Hippocampal formation (tissue), 2 donors: ENCODE results near the gene AKAP6.

Experiments
- DNase-seq, 2 donors: peaks; one replicate each; lab custom pipeline; 2025; lab: John Stamatoyannopoulos, UW

AKAP6 gene

DNA sequence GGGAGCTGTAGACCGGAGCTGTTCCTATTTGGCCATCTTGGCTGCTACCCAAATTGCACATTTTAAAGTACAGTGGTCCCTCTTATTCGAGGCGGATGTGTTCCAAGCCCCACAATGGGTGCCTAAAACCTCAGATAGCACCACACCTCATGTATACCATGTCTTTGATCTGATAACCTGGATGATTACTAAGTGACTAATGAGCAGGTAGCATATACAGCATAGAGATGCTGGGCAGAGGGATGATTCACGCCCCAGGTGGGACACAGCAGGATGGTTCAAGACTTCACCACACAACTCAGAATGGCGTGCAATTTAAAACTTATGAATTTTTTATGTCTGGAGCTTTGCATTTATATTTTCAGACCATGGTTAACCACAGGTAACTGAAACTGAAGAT lies 255.0 kb downstream of the AKAP6 start:
- no peak for DNase-seq

DNA sequence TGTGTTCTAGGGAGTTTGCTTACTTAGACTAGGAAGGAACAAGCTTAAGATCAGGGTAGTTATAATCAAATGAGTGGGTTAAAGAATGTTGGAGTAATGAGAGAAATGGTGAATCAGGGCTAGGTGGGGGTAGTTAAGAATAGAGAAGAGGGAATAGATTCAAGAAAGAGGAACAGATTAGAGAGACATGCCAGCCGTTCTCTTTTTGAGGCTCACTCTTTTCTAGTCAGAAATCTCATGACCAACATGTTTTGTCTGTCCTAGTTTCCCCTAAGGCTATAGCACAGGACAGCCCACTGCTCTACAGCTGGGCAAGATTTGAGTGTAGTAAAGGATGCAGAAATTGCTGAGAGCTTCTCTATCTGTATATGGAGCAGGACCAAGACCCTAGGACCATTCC lies 258.4 kb downstream of the AKAP6 start:
- DNase-seq, result no peak

DNA sequence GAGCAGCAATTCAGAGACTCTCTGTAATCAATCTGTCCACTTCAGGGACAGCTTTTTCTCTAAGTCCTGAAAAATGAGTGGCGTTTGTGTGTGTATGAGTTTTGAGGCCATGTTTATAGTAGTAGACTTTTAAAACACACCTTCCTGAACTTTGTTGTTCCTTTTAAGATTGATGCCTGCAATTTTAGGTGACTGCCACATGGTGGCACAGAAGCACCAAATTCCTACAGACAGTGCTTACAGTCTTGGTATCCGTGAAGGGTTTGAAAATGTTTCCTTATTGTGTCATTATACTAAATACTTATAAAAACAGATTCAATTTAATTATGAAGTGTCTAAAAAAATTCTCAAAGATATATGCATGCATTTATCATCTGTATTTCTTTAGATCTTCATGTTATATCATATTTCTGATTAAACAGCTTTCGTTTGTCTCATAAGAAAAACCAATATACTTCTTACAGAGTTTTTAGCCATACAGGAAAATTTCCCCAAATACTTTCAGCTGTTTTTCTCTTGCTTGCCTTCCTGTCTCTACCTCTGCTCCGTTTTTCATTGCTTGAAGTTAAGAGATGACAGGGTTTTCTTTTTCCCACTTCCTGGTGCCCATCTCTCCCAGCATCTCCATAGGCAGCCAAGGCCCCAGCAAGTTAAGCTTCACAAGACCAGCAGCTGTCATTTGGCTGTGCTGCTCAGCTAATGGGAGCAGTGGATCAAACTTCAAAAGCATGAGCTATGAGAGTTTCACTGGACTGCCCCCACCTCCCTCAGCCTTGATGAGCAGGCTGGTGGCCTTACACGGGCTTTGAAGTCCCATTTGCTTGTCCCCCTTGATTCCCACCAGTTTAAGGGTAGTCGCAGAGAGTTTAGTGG lies 259.6 kb downstream of the AKAP6 start:
- no peak for DNase-seq

DNA sequence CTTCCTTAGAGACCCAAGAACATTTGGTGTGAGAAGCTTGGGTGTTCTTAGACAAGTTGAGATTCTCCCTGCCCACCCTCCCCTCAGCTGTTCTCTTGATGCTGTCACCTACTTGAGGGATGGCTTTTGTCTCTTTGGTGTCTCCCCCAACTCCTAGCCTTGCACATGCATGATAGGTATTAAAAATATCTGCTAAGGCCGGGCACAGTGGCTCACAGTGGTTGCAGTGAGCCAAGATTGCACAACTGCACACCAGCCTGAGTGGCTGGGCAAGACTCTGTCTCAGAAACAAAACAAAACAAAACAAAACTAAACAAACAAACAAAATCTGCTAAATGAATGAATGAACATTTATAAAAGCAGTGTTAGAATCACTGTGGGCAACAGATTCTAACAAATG lies 261.1 kb downstream of the AKAP6 start:
- DNase-seq, result no peak

DNA sequence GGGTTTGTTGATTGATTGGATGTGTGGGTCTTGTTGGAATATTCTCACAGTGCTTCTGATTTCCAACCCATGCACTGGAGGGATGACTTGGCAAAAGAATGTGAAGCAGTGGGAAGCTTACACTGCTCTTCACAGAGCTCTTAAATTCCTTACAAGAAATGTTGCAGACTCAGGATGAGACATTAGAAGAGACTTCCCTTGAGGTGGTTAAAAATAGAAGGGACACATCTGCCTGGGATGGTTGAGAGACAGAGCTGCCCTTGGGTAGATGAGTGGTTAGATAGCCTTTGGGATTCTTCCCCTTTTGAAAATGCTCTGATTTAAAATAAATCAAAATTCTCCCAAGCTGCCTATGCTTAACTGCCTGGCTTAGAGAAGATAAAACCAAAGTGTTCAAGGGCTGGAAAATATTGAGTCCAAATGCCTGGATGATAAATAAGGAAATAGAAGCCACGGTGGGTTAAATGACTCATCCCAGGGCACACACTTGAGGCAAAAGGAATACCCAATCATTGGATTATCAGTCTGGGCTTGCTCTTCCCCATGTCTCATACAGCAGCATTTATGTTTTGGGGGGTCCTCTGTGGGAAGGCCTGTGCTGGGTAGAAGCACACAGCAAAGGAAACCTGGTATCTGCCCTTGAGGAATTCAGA lies 264.3 kb downstream of the AKAP6 start:
- no peak for DNase-seq

DNA sequence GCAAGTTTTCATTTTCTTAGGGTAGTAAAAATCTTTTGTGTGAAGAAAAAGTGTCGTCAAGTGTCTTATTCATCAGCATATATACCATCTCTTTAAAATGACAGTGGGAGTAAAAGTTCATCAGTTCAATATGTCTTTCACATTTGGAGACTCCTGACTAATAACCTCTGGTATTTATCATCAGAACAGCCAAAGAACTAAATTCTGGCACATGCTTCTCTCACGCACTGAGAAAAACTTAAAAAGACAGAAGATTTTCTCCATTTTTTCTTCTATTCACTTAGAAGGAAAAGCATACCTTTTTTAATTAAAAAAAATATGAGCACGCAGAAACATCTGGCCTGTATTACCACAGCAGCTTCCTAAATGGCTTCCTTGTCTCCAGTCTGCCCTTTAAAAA lies 265.7 kb downstream of the AKAP6 start:
- DNase-seq, result no peak

DNA sequence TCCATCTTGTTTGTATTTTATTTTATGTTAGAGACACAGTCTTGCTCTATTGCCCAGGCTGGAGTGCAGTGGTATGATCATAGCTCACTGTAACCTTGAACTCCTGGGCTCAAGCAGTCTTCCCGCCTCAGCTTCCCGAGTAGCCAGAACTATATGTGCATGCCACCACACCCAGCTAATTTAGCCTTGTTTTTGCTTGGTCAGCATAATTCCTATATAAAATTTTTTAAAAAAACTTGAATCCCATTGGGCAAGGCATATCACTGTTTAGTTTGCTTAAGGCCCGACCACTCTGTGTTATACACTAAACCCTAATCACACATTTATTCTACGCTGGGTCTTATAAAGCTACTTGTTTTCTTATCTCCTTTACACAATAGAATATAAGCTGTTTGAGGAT lies 266.4 kb downstream of the AKAP6 start:
- no peak for DNase-seq

DNA sequence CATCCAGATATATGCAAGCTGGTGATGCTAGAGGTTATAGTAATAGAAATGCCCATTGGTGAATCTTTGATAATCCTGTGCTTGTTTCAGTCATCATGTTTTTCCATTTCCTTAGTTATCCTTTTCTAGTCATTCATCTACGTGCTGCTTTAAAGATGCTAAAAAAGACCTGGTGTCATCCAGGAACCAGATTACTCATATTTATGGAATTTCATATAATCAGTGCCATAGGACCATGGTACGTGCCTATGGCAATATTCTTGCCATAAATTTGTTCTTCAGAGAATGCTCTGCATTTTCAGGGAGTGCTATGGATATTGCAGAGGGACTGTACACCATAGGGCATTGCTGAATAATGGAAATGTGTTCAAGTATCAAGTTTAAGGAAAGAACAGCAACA lies 267.3 kb downstream of the AKAP6 start:
- DNase-seq, result no peak

DNA sequence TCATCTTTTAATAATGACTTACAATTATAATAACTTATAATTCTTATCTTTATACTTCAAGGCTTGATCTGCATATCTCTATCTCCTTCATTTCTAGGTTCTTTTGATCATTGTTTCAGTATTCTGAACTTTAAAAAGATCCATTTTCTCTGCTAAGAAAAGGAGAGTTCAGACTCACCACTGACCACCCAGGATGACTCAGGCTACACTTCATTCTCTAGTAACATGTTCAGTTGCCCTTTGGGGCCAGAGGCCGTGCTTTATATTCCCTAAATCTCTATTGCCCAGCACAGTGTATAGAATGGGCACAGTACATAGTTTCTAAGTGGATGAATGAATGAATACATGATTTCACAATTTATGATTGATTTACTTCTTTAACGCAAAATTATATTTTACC lies 268.7 kb downstream of the AKAP6 start:
- DNase-seq, result no peak

DNA sequence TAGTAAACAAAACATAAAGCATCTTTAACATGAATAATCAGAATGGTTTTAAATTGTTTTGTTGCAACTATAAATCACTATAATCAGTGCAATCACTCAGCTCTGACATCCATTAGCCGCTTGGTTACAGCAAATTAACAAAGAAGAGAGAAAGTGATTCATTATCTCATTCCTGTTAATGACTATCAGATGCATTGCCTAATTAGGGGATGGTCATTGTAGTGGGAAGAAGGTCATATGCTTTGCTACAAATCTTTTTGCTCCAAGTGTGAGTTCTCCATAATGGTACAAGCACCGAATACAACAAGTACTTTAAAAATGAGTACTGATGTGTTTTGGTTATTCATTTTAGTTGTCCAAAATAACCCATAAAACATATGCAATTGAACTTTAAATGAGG lies 272.0 kb downstream of the AKAP6 start:
- DNase-seq, result no peak

DNA sequence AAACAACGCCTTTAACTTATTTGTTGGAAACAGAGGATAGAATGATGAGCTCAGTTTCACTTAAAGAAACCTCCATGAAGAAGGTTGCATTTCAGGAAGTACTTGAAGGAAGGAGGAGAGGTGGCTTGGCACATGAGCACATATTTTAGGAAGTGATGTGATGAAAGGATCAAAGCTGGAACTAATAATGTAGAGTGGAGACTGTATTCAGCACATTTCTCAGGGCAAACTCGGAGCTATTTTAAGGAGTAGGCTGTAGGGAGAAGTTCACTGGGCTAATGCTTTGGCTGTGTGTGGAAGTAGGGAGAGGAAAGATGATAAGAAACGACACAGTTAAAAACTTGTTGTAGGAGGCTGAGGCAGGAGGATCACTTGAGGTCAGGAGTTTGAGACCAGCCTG lies 272.8 kb downstream of the AKAP6 start:
- DNase-seq, result no peak

DNA sequence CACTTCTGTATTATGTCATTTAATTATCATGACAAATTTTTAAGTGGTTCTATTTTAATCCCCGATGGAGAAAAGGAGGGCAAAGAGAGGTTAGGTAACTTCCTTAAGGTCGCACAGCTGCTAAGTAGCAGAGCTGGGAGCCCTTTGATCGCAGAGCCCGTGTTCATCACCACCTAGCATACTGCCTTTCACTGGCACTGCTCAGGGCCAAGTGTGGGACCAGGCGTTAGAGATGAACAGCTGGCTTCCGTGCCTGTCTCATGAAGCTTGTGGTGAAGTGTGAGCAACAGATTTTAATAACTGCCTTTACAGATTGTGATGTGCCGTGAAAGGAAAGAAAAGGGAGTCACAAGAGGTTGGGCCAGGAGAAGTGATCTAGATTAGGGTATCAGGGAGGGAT lies 273.6 kb downstream of the AKAP6 start:
- peak in 1 of 2 donors; percentile 2 for DNase-seq

DNA sequence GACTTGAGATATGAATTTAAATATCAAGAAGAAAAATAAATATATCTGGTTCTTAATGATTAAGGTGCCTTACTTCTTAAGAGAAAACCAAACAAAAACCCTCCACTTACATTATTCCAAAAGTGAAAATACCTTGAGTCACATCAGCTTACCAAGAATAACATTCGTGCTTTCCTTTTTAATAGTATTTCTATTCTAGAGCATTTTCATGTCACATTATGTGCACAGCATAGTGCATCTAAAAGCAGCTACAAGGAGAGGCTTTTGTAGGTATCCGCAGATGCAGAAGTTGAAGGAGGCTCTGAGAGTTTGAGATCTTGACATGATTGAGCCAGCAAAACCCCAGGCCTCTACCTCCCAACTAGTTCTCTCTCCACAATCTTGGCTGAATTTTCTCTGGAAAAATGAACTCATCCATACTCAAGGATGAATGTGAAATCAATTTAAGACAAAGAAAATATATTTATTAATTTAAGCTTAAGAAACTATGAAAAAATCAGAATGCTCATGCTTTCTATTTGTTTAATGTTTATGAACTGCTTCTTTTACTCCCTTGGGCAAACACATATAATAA lies 275.0 kb downstream of the AKAP6 start:
- DNase-seq, result no peak

DNA sequence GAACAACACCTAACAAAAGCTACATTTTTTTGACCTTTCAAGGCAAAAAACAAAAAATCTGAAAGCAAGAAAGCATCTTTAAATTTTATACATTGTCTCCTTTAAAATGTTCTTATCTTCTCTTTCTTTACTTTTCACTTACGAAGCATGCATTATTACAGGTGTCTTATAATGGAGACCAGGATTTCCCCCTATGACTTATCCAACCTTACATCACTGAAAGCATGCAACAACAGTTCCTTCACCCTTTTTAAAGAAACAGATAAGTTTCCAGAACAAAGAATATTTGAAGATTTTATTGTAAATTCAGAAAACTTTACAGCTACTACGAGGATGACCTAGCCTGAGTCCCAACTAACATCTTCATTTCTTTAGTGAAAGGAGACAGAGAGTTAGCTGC lies 277.2 kb downstream of the AKAP6 start:
- DNase-seq, result no peak

DNA sequence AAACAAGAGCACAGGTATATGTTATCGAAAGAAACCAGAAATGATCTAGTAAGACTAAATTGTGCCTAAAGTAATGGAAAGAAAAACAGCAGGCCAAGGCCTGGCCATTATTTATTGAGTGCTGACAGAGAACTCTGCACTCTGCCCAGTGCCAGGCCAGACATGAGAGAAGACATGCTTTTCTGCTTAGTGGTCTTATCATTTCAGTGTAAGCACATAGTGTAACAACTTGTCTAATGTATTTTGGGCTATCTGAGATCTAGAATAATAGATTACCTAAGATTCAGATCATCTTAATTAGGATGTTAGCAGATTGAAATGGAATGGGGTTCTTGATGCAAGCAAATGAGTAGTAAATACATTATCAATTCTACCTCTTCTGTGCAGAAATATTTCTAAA lies 278.3 kb downstream of the AKAP6 start:
- no peak for DNase-seq

DNA sequence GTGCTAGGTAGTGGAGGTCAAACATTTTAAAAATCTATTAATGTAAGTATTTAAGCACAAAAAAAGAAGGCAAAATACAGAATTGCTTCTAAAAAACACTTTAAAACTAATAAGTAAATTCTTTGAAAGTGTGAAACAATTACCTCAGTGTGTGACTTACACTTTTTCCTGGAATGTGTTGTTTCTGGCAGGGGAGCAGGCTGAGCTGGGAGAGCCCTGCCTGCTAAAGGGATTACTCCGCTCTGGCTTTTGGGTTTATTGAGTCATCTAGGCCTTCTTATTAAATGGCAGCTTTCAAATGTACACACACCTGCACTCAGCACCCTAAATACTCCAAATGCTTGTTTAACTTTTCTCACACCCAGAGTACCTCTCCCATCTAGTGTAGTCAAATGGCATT lies 279.8 kb downstream of the AKAP6 start:
- no peak for DNase-seq

DNA sequence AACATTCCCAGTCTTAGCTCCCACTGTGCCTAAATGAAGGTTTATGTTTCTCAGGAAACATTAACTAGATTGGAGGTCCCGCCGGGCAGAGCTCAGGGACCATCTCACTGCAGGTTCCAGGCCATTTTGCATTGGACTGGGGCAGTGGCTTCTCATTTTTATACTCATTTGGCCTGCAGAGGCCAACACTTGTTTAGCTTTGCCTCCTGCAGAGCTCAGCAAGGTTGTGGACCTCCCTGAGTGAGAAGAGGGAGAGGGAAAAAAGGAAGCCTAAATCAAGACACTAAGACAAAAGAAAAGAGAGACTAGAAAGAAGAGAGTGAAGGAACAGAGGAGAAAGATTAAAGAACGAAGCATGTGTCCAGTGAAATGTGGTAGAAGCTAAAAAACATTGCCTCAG lies 280.3 kb downstream of the AKAP6 start:
- no peak for DNase-seq

DNA sequence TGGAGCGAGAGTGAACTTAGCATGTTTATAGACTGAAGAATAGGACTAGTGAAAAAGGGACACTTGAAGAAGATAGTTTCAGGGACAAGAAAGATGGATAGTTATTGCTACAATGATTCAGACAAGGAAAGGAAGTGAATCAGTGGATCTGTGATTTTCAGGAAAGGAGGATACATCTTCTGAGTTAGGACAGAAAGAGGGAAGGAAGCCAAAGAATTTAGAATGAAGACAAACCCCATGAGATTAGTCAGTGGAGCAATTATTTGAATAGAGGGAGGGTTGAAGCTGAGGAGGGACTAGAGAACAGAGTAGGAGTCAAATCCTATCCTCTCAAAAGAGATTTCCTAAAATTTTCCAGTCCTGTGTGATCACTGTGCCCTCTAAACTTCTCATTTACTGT lies 282.7 kb downstream of the AKAP6 start:
- DNase-seq, result no peak

DNA sequence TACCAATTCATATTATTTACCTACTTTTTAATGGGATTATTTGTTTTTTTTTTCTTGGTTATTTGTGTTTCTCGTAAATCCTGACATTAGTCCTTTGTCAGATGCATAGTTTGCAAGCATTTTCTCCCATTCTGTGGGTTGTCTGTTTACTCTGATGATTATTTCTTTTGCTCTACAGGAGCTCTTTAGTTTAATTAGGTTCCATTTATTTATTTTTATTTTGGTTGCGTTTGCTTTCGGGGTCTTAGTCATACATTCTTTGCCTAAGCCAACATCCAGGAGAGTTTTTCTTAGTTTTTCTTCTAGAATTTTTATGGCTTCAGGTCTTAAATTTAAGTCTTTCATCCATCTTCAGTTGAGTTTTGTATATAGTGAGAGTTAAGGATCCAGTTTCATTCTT lies 289.9 kb downstream of the AKAP6 start:
- DNase-seq, result no peak

DNA sequence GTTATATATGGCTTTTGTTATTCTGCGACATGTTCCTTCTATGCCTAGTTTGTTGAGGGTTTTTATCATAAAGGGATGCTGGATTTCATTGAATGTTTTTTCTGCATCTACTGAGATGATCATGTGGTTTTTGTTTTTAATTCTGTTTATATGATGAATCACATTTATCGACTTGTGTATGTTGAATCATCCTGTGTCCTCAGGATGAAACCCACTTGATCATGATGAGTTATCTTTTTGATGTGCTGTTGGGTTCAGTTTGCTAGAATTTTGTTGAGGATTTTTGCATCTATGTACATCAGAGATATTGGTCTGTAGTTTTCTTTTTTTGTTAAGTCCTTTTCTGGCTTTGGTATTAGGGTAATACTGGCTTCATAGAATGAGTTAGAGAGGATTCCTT lies 291.2 kb downstream of the AKAP6 start:
- no peak for DNase-seq

DNA sequence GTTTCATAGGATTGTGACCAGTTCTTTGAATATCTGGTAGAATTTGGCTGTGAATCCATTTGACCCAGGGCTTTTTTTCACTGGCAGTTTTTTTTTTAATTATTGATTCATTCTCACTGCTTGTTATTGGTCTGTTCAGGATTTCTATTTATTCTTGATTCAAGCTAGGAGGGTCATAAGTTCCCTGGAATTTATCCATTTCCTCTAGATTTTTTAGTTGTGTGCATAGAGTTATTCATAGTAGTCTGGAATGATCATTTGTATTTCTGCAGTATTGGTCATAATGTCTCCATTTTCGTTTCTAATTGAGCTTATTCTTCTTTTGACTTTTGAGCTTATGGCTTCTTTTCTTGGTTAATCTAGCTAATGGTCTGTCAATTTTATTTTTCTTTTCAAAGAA lies 291.6 kb downstream of the AKAP6 start:
- DNase-seq, result no peak

DNA sequence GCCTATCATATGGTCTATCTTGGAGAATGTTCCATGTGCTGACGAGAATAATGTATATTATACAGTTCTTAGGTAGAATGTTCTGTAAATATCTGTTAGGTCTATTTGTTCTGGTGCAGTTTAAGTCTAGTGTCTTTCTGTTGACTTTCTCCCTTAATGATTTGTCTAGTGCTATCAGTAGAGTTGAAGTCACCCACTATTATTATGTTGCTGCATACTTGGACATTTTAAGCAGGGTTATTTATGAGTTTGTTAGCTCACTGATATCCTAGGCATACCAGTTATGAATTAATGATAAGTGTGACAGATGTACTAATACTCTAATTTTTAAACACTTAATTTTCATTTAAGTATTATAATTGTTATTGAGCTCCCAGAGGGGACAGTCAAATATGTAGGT lies 292.5 kb downstream of the AKAP6 start:
- DNase-seq, result no peak

DNA sequence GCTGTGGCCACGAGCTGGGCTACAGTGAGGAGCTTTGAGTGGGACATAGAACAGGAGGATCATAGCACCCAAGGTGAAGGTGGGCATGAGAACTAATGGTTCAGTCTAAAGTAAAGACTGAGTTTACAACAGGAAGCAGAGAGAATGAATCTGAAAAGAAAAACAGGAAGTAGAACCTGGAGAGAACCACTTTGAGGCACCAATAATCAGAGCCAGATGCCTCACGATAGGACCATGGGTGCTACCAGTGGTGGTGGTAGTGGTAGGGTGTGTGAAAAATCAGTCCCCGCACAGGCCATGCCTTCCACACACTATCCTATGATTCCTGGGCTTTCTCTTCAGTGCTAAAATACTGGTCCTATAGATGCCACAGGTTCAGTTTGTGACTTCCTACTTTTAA lies 293.6 kb downstream of the AKAP6 start:
- DNase-seq, result no peak
